Subcutaneous adipose tissue (tissue), 4 donors: ENCODE results near the gene ALPP. TPM values are rescaled to one million over a fixed set of nuclear protein-coding genes. Genes with fewer than 3 reads are reported as not detected.

ENCODE experiments used
- CTCF ChIP-seq: fragments of 450-650 bp; IDR thresholded peaks from one replicate; pipeline ENCODE4 v1.5.1; 2016; ENCODE audit warnings: low read depth, mild to moderate bottlenecking, control low read depth, antibody characterized with exemption, moderate library complexity
- total RNA-seq, 4 donors: library from RNA; depleted of rRNA; stranded (reverse); fragments of >200 nt; gene quantifications; one replicate each; pipeline ENCODE4 v1.1.0, GENCODE V29; 2016

The ALPP gene
- total RNA-seq, 4 donors from 2014 or later: not detected

- no peak for TF ChIP-seq CTCF
Measured at GRCh38 chr2:232336981-232337720, 41.4 kb upstream of the ALPP start.

- no peak for TF ChIP-seq CTCF
Measured at GRCh38 chr2:232338759-232339106, 39.8 kb upstream of the ALPP start.

- no peak for TF ChIP-seq CTCF
Measured at GRCh38 chr2:232339121-232340081, 39.1 kb upstream of the ALPP start.

GRCh38 chr2:232340171-232340935, 38.2 kb upstream of the ALPP start:
- no peak for TF ChIP-seq CTCF

DNA sequence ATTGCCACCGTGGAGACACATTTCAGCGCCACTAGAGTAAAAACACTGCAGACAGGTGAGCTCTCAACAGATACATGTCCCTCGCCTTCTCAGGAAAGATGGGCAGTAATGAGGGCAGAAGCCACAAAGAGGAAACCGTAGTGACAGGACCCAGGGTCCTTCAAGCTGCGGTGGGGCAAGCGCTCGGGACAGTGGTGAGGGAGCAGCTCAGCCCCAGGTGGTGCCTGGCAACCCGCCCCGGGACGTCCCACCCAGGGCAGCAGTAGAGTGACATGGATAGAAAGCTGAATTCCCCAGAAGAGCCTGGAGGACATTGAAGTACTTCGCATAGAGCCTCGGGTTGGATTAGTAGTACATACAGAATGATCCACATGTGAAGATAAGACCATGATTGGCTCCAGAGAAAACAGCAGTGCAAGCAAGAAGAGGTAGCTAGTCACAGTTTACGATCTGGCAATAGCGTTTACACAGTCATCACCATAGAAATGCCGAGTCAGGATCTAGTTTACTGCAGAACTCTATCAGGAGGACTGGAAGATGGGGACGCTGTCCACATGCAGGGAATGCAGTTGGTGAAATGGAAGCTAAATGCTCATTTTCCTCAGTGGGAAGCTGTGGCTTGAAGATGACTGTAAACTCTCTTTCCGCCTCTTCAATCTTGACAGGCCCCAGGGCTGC, 37.4 kb upstream of the ALPP start:
- TF ChIP-seq CTCF: no peak

DNA sequence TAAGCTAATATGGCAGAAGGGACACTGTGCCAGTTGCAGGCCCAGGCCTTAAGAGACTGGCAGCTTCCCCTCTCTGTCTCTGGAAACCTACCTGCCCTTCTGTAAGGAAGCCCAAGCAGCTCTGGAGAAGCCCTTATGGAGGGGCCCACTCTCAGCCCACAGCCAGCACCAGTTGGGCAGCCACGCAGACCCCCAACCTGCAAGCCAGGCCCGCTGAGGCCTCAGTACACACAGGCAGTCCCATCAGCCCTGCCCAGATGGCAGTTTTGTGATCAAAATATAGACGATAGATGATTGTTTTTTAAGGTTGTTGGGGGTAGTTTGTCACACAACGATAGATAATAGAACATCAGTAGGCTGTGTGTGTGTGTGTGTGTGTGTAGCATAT, 36.8 kb upstream of the ALPP start:
- TF ChIP-seq CTCF: no peak
